Measurements from ENCODE around the gene ARRDC1.

GRCh38 chr9:137647096-137647714, 41.7 kb downstream of the ARRDC1 start:
- TF ChIP-seq POLR2AphosphoS5 (IDR thresholded peaks at IDR 0.05) (no peak), CTCF (IDR thresholded peaks at IDR 0.05) (no peak)
